Thyroid gland (tissue), 4 donors: ENCODE data around the gene NEK7.

Experiments used
- POLR2A ChIP-seq, 2 donors: fragments of 450-650 bp; IDR thresholded peaks; one replicate each; pipeline ENCODE4 v1.6.1; 2017; ENCODE audit warnings: antibody characterized with exemption in 2 of 2, mild to moderate bottlenecking in 2 of 2, moderate library complexity in 1 of 2
- TF ChIP-seq, protein P1 (sequence below), 6 experiments: fragments of 200-600 bp in 3 of 6; fragments of 450-650 bp in 3 of 6; sonication (generic) in 3 of 6; IDR thresholded peaks; one replicate each; pipeline ENCODE4 v1.5.1; 2016 to 2019; ENCODE audit warnings: antibody characterized with exemption in 6 of 6, mild to moderate bottlenecking in 2 of 6, inconsistent platforms in 1 of 6, moderate library complexity in 1 of 6

DNA sequence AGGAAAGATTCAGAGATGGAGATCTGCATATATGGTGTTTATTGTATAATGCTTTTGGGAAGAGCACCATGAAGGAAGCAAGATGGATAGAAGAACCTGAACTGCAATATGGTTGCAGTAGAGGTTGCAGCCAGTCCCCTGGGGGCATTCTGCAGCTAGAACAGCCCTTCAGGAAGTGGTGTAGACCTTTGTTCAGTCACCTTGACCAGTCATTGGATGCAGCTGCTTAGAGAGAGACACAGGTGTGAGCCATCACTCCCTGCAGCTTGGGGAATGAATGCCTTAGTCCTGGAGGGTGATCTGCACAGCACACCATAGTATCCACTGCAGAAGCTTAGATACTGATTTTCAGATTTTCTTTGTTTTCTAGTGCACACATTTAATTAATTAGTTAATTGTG, 42.3 kb downstream of the NEK7 start:
- TF ChIP-seq, protein P1, sequence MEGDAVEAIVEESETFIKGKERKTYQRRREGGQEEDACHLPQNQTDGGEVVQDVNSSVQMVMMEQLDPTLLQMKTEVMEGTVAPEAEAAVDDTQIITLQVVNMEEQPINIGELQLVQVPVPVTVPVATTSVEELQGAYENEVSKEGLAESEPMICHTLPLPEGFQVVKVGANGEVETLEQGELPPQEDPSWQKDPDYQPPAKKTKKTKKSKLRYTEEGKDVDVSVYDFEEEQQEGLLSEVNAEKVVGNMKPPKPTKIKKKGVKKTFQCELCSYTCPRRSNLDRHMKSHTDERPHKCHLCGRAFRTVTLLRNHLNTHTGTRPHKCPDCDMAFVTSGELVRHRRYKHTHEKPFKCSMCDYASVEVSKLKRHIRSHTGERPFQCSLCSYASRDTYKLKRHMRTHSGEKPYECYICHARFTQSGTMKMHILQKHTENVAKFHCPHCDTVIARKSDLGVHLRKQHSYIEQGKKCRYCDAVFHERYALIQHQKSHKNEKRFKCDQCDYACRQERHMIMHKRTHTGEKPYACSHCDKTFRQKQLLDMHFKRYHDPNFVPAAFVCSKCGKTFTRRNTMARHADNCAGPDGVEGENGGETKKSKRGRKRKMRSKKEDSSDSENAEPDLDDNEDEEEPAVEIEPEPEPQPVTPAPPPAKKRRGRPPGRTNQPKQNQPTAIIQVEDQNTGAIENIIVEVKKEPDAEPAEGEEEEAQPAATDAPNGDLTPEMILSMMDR (IDR thresholded peaks at IDR 0.05) = no peak
- no peak for TF ChIP-seq POLR2A (IDR thresholded peaks at IDR 0.05)
